Dedifferentiated amniotic fluid mesenchymal stem cell (primary cell): ENCODE results near the gene CIPC.

ENCODE experiments used
- DNase-seq: peaks from one replicate; pipeline ENCODE4 v3.0.0-alpha.2; 2016; ENCODE audit errors: extremely low spot score

CIPC gene

GRCh38 chr14:77125823-77126325 lies 27.8 kb downstream of the CIPC start:
- DNase-seq, result no peak

GRCh38 chr14:77126461-77126990 lies 28.5 kb downstream of the CIPC start:
- no peak for DNase-seq

- DNase-seq, result no peak
Observed at GRCh38 chr14:77128414-77128891, 30.4 kb downstream of the CIPC start.

- no peak for DNase-seq
Observed at GRCh38 chr14:77130386-77130785, 32.3 kb downstream of the CIPC start.

GRCh38 chr14:77131206-77131605 lies 33.1 kb downstream of the CIPC start:
- no peak for DNase-seq

GRCh38 chr14:77131871-77132486 lies 33.9 kb downstream of the CIPC start:
- no peak for DNase-seq

GRCh38 chr14:77133720-77134338 lies 35.8 kb downstream of the CIPC start:
- DNase-seq, result no peak

GRCh38 chr14:77139022-77139421 lies 41.0 kb downstream of the CIPC start:
- DNase-seq, result no peak

- DNase-seq, result no peak
Observed at GRCh38 chr14:77139540-77140358, 41.7 kb downstream of the CIPC start.

GRCh38 chr14:77140359-77141213 lies 42.5 kb downstream of the CIPC start:
- no peak for DNase-seq

- DNase-seq, result no peak
Observed at GRCh38 chr14:77141214-77142004, 43.4 kb downstream of the CIPC start, which contains the start of gene ZDHHC22. Gene ZDHHC22 (minus strand): TSS chr14:77141791. CDS start chr14:77139738, 2,053 bp downstream.

GRCh38 chr14:77142005-77142800 lies 44.1 kb downstream of the CIPC start:
- no peak for DNase-seq

GRCh38 chr14:77143071-77143470 lies 45.0 kb downstream of the CIPC start:
- no peak for DNase-seq

- DNase-seq, result no peak
Observed at GRCh38 chr14:77144412-77145115, 46.5 kb downstream of the CIPC start.

- DNase-seq, result no peak
Observed at GRCh38 chr14:77145975-77146740, 48.1 kb downstream of the CIPC start.

- no peak for DNase-seq
Observed at GRCh38 chr14:77148510-77149231, 50.6 kb downstream of the CIPC start.

- no peak for DNase-seq
Observed at GRCh38 chr14:77151245-77151644, 53.2 kb downstream of the CIPC start.
